HG03378 (cell line): Measurements from ENCODE around the gene PTGFRN.
"Not testable (repeated sequence)": the region's sequence is repeated elsewhere in the genome, so short reads cannot be mapped to it uniquely, and the experiment has no call there.

Experiments used
- ATAC-seq: cut with Tn5 transposase; IDR thresholded peaks from one replicate; pipeline ENCODE4 v1.9.1; 2021; ENCODE audit warnings: mild to moderate bottlenecking, moderate library complexity; ENCODE audit not compliant: unreplicated experiment

The PTGFRN gene

DNA sequence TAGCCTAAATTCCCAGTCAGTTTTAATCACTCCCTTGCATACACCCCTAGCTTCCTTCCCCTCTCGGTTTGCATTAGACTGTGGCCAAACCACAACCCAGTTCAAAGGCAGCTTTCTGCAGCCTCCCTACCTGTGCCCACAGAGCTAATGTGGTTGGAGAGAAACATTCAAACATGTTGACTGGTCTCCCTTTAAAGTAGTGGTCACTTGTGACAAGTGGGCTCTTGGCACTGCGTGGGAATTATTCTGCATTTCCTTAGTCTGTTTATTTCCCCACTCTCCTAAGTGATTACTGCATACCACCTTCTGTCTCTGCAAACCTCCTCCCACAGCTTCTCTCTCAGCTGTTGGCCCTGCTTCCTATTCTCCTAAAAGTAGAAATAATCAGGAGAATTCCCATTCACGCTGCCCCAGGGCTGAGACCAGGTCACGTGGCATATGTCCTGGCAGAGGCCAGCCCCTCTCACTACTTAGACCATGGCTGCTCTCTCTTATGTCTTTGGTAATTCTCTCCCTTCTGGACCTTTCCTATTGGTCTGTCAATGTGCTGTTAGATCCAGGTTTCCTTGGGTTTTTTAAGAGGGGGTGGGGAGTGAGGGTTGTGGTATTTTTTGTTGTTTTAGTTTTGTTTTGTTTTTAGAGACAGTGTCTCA, 53.4 kb downstream of the PTGFRN start:
- ATAC-seq = no peak

DNA sequence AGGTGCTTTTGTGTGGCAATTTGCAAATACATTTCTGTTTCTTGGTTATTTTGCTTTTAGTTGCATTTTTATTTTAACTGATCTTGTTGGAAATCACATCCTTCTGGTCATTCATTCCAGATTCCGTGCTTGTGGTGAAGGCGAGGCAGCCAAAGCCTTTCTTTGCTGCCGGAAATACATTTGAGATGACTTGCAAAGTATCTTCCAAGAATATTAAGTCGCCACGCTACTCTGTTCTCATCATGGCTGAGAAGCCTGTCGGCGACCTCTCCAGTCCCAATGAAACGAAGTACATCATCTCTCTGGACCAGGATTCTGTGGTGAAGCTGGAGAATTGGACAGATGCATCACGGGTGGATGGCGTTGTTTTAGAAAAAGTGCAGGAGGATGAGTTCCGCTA, 57.1 kb downstream of the PTGFRN start:
- no peak for ATAC-seq

DNA sequence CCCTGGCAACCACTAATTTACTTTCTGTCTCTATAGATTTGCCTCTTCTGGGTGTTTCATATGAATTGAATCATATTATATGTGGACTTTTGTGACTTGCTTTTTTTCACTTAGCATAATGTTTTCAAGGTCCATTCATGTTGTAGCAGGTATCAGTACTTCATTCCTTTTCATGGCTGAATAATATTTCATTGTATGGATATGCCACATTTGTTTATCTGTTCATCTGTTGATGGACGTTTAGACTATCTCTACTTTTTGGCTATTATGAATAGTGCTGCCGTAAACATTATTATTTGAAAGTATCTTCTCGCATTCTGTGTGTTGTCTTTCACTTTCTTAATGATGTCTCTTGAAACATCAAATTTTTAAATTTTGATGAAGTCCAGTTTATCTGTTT, 59.0 kb downstream of the PTGFRN start:
- no peak for ATAC-seq

DNA sequence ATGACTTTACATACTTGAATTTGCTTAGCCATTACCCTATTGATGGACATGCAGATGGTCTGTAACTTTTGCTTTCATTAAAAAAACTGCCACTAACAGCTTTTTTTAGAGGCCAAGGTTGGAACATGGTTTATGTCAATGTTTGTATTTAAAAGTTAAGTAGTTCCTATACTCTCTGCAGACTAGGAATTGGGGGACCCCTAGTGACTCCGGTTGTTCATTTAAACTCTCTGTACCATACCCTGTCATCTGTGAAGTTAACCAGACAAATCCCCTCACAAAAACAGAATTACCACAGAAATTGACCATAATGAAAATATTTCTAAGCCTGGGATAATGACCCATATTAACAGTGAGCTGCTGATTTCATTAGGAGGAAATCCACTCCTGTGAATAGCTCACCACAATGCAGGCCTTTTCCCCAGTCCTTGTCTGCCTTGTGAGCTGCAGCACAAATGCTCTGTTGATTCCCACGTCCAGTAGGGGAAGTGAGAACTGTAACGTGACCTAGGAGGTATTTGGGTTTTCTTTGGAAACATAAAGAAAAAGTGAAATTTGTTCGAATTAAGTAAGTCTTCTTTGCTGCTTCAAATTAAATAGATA, 61.6 kb downstream of the PTGFRN start:
- ATAC-seq = no peak

DNA sequence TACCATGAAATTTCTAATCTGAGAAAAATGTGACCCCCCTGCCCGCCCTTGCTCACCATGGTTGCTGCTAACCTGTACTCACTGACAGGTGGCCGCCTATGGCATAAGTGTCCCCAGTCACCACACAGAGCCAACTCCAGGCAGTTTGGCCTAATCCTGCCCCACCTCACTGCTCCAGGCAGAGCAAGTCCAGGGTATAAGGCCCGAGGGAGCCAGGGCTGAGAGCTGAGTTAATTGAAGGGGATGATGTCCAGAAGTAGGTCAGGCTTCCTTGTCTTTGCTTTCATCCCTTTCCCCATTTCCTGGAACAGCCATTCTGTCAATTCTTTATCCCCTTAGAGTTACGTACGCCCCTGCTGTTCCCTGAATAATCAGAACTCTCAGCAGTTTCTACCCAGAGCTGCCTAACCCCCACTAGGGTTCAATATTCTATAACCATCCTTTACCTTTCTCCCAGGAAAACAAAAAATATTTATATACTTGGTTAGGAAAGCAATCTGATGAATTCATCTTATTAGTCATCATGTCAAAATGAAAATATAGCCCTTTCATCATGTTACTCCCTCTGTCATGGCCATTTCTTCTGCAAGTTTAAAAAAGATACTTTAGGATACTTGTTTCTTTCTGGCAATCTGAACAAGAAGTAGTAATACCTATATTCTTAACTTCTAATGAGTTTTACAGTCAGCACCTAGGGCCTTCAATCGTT, 62.4 kb downstream of the PTGFRN start:
- no peak for ATAC-seq

DNA sequence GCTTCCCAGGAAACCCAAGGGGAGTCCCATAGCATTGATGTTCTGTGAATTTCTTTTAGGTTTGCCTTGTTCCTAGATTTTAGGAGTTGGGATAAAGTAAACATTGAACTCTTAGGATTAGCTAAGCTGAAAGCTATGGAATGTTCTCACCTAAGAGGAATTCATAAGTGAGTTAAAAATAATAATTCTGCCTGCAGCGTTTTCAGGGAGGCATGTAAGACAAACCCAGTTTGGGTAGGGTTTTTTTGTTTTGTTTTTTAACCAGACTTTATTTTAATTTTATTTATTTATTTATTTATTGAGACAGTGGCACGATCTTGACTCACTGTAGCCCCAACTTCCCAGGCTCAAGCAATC, 62.9 kb downstream of the PTGFRN start:
- no peak for ATAC-seq

DNA sequence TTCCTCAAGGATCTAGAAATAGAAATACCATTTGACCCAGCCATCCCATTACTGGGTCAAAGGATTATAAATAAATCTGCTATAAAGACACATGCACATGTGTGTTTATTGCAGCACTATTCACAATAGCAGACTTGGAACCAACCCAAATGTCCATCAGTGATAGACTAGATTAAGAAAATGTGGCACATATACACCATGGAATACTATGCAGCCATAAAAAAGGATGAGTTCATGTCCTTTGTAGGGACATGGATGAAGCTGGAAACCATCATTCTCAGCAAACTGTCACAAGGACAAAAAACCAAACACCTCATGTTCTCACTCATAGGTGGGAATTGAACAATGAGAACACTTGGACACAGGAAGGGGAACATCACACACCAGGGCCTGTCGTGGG, 70.6 kb downstream of the PTGFRN start:
- not testable (repeated sequence) for ATAC-seq

DNA sequence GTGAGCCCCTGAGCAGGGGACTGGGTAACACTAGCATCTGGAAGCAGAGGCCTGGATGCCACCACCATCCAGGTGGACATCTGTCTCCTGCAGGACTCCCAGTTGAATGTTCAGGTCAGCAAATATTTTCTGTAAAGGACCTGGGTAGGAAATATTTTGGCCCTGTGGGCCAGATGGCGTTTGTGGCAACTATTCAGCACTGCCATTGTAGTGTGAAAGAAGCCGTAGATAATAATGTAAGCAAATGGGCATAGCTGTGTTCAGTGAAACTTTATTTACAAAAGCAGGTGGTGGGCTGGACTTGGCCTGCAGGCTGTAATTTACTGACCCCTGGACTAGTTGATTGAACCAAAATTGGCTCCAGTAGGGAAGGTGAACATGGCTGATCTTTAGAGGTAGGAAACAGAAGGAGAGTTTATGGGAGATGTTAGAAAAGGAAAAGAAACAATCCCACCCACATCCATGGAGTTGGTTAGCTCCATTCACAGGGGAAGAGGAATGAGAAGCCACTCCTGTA, 71.9 kb downstream of the PTGFRN start:
- no peak for ATAC-seq

DNA sequence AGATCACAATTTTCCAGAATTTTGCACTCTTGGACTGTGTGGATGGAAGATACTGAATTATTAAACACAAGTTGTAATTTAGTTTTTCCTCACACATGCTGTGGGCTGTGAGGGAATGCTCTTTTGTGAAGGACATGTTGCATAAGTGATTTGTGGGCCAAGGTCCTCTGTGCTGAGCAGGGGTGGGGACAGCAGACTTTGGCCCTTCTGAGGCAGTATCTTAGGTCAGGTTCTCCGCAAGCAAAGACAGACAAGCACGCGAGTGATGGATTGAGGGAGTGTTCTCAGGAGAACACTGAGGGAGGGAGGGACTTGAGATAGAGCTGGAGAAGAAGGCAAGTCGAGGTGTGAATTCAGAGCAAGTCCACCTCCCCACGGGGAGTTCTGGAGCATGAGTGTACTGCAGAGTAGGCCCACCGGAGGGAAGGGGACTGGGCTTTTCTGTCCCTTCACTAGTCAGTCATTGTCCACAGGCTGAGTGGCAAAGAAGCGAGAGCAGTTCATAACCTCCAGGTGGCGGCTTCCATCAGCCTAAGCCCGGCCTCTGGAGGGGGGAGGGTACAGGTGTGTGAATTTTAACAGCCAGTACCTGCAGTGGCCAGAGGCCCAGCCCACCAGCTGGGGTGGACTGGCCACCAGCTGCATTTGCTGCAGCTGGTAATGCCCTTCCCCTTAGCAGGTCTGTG, 72.7 kb downstream of the PTGFRN start:
- no peak for ATAC-seq

DNA sequence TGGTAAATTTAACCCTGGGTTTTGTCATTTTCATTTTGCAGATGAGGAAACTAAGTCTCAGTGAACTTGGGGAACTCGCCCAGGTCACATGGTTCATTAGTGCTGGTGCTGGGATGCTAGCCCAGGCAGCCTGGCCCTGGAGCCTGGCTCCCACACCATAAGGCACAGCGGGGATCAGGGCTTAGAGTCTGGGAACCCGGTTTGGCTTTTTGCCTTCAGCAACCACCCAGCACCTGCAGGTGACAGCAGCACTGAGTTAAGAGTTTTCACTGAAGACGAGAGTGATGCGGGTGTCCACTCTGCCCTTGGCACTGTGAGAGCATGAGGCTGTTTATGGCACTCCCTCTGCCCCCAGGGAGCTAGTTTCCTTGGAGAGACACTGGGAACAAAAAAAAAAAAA, 73.4 kb downstream of the PTGFRN start:
- ATAC-seq = no peak

DNA sequence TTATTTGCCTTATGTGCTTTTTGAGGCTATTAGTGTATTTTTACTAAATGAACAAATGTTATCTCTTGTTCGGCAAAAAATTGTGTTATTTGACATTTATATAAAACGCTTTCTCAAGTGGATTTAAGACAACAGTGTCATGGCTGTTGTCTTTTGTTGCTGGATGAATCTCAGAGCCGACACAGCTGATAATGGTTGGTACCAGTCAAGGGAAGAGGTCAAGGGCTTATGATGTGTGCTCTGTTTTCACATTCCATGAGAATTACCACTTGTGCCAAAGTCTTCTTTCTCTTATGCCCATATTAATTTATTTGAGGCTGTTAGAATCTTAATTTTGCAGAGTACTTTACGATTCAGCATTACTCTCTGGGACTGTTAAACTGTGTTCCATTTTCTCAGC, 74.0 kb downstream of the PTGFRN start:
- ATAC-seq = no peak

DNA sequence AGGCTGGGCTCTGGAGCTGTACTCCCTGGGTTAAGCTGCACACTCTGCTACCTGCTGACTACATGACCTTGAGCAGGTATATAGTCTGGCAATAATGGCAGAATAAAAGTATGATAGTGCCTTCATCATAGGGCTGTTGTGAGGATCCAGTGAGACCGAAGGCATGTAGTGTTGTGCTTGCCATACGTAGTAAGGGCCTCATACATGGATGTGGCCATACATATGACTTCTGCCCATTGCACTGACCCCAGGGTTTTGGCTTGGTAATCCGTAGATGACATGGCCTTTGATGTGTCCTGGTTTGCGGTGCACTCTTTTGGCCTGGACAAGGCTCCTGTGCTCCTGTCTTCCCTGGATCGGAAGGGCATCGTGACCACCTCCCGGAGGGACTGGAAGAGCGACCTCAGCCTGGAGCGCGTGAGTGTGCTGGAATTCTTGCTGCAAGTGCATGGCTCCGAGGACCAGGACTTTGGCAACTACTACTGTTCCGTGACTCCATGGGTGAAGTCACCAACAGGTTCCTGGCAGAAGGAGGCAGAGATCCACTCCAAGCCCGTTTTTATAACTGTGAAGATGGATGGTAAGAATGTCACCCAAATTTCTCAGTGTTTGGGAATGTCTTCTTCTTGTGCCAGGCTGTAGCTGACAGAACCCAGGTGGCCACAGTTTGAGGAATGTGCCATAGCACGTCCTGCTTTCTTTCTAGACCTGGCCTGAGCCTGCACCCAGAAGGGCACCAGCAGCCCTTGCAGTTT, 74.9 kb downstream of the PTGFRN start:
- ATAC-seq = no peak

DNA sequence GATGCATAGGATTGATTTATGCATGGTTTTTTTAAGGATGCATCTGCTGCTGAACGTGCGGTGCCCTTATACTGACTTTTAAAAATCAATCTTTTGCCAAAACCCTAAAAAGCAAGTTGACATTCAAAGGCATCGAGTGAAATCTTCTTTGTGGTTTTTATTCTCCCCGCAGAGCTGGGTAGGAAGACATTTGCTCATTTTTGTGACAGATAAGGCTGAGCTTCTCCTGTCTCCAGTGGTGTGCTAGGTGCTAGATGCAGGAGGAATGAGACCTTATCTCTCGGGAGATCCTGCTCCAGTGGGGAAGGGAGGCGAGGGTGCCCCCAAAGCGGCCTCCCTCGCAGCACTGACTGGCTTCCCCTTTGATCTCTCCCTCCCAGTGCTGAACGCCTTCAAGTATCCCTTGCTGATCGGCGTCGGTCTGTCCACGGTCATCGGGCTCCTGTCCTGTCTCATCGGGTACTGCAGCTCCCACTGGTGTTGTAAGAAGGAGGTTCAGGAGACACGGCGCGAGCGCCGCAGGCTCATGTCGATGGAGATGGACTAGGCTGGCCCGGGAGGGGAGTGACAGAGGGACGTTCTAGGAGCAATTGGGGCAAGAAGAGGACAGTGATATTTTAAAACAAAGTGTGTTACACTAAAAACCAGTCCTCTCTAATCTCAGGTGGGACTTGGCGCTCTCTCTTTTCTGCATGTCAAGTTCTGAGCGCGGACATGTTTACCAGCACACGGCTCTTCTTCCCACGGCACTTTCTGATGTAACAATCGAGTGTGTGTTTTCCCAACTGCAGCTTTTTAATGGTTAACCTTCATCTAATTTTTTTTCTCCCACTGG, 76.9 kb downstream of the PTGFRN start:
- ATAC-seq = no peak

DNA sequence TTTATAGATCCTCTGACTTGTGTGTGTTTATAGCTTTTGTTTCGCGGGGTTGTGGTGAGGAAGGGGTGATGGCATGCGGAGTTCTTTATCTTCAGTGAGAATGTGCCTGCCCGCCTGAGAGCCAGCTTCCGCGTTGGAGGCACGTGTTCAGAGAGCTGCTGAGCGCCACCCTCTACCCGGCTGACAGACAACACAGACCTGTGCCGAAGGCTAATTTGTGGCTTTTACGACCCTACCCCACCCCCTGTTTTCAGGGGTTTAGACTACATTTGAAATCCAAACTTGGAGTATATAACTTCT, 77.5 kb downstream of the PTGFRN start:
- ATAC-seq = no peak

DNA sequence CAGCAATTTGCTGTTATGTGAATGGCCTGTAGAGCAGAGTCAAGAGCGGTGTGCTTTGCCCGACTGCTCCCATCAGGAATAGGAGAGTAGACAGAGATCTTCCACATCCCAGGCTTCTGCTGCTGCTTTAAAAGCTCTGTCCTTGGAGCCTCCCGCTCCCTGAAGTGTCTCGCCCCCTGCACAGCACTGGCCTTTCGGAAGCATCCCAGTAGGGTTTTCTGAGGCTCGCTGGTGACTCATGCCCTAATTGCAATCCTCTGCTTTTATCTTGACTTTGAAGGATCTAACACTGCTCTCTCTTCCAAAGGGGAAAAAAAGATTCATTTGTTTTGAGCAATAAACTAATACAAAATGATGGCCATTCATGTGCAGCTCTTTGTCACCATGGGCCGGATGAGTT, 78.5 kb downstream of the PTGFRN start:
- no peak for ATAC-seq

DNA sequence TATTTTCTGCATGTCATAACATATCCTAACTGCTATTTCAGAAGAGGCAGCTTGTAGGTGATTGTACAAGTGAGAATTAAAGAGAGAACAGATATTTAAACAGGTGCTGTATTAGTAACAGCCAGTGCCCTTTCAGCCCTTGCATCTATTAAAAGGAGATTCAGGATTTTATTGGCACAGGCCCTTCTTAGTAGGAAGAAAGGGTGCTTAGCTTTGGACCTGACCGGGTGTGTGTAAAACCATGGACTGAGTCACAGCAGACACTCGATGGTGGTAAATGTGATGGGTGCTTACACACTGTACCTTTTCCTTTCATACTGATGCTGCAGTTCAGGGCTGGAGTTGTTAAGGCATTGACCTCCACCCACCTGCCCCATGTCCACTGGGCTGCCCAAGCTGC, 79.2 kb downstream of the PTGFRN start:
- no peak for ATAC-seq

DNA sequence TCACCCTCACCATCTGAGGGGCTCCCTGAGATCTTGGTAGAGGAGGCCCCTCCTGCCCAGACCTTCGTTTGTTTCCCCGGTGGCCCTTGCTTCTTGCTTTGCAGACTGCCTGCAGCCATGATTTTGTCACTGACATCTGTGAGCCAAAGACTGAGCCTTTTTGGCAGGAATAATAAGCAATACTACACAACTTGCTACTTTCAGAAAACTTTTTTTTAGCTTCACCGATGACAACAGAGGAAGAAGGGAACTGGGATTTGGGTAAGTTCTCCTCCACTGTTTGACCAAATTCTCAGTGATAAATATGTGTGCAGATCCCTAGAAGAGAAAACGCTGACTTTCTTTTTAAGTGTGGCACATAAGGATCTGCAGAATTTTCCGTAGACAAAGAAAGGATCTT, 80.1 kb downstream of the PTGFRN start:
- ATAC-seq = no peak

DNA sequence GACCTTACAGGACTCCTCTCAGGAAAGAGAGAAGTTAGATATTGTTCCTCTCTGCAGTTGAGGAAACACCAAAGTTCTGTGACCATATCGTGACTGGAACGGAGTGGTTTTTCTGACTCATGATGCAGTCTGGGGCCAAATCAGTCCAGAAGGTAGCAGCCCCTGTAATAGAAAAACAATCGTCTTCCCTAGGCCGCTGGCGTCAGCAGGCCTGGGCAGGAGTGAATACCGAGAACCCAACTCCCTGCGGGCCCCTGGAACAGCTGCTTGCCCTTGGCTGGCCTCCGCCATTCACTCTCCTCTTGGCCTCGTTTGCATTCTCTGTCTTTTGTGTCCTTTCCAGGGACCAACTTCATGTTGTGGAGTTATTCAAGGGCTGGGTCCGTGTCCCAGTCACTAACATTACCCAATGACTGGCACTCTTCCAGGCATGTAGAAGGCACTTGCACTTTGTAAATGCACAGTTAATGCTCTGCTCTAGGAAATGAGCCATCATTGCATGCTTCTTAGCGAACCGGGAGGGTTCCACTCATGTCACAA, 81.0 kb downstream of the PTGFRN start:
- ATAC-seq = no peak

DNA sequence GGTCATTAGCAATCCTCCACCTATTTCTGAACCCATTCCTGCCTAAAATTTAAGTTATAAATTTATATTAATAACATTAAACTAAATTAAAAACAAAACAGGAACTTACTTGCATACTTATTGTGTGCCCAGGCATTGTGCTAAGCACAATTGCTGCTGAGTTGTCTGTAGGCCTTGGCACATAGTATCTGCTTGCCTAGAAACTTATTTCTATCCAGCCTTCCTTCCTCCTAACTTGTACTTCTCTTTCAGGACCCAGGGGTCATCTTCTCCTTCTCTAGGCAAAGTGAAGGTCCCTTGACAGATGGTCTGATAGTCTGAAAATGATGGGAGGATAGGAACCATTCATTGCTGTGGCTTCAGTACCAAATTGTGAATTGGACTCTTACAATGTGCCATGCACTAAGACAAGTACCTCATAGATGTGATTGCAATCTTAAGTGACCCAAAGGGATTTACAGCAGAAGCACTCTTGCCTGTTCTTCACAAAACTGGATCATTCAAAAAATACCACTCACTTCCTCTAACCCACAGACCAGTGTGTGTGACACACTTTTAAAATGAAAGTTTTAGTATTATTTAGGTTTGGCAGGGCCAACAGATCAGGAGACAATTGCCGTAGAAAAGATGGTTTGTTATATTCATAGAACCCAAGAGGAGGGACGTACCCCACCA, 81.6 kb downstream of the PTGFRN start:
- ATAC-seq = no peak

DNA sequence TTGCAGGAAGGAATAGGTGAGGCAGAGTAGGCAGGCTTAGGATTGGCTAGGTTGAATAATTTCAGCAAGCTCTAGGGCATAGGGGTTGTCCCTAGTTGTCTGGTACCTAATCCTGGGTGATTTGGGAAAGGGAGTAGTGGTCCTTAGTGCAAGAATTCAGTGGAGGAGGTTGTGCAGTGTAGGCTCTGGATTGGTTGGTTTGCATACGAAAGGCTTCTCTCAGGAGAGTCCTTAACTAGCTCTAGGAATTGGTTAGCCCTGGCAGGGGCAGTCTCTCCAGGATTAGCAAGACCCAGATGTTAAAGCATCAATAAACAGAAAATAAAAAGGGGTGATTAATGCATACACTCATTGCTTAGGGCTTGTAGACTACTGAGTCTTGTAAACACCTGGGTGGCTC, 82.2 kb downstream of the PTGFRN start:
- ATAC-seq = no peak
